Endothelial cell of umbilical vein (primary cell): Measurements from ENCODE around the gene SLC4A1AP. TPM values are rescaled to one million over a fixed set of nuclear protein-coding genes. Genes with fewer than 3 reads are reported as not detected.

ENCODE experiments used
- BruUV-seq: library from RNA; stranded (reverse); fragments of 400-500 nt; replicated peaks from 2 replicates; lab custom pipeline; 2021; lab: Mats Ljungman, UMichigan
- CTCF ChIA-PET: fragments of 300-600, 350-600 bp; sonication (Branson Sonifier 250); formaldehyde crosslinking; loops from one replicate; lab custom pipeline; 2021; ENCODE audit warnings: antibody characterized with exemption, inconsistent platforms; lab: Charles Lee
- POLR2A ChIA-PET: fragments of 300-600, 350-600 bp; sonication (Branson Sonifier 250); formaldehyde crosslinking; loops from one replicate; lab custom pipeline; 2021; ENCODE audit warnings: antibody characterized with exemption, inconsistent platforms; lab: Charles Lee
- DNase-seq: peaks from one replicate; pipeline ENCODE4 v3.0.0-alpha.2; 2011; ENCODE audit warnings: low read depth, low spot score
- FAIRE-seq: peaks from 2 replicates; lab custom pipeline; 2011; peaks lifted over from hg19 to GRCh38; lab: Jason Lieb, UNC
- H2AFZ ChIP-seq: 2 replicates; pipeline ENCODE4 v1.6.0; 2012; ENCODE audit warnings: low read depth, low read length, control low read depth, inconsistent platforms
- H3K27ac ChIP-seq: 2 replicates; pipeline ENCODE4 v1.5.1; 2011; ENCODE audit warnings: low read depth, mild to moderate bottlenecking, control low read depth, low read length, moderate library complexity; ENCODE audit not compliant: insufficient read depth
- H3K27me3 ChIP-seq, 2 experiments: 2 replicates each; pipeline versions ENCODE4 v1.6.0 to v1.6.1; 2011; ENCODE audit warnings: low read length in 2 of 2, mixed read lengths in 1 of 2; ENCODE audit not compliant: control insufficient read depth in 2 of 2, insufficient read depth in 2 of 2
- H3K36me3 ChIP-seq, 2 experiments: 2 replicates in 1 of 2; 3 replicates in 1 of 2; pipeline ENCODE4 v1.5.1; 2011; ENCODE audit warnings: low read length in 2 of 2, mild to moderate bottlenecking in 1 of 2, moderate library complexity in 1 of 2; ENCODE audit not compliant: control insufficient read depth in 2 of 2, insufficient read depth in 2 of 2; ENCODE audit errors: extremely low read depth in 1 of 2
- H3K4me1 ChIP-seq: 3 replicates; pipeline ENCODE4 v1.5.1; 2011; ENCODE audit warnings: mild to moderate bottlenecking, low read length; ENCODE audit not compliant: control insufficient read depth, insufficient read depth; ENCODE audit errors: extremely low read depth
- H3K4me2 ChIP-seq: 2 replicates; pipeline ENCODE4 v1.6.1; 2011; ENCODE audit warnings: low read length, control low read depth, mixed read lengths; ENCODE audit not compliant: insufficient read depth
- H3K4me3 ChIP-seq, 3 experiments: fragments of 200-600 bp in 1 of 3; sonication (generic), shearing (Covaris generic) in 1 of 3; replicated peaks in 1 of 3; 2 replicates each; pipeline ENCODE4 v1.5.1; 2011 to 2016; ENCODE audit warnings: control low read depth in 3 of 3, low read length in 3 of 3, mild to moderate bottlenecking in 2 of 3, inconsistent platforms in 1 of 3, low read depth in 1 of 3, moderate library complexity in 1 of 3; ENCODE audit not compliant: insufficient read depth in 1 of 3
- H3K79me2 ChIP-seq: 2 replicates; pipeline ENCODE4 v1.6.0; 2012; ENCODE audit warnings: low read length, inconsistent platforms; ENCODE audit not compliant: control insufficient read depth, insufficient read depth
- H3K9ac ChIP-seq: replicated peaks from 2 replicates; pipeline ENCODE3; 2011; ENCODE audit warnings: low read length, control low read depth; ENCODE audit not compliant: insufficient read depth; ENCODE audit errors: extremely low read depth
- H3K9me1 ChIP-seq: replicated peaks from 3 replicates; pipeline ENCODE4 v1.6.0; 2011; ENCODE audit warnings: mild to moderate bottlenecking, low read length; ENCODE audit not compliant: control insufficient read depth, insufficient read depth; ENCODE audit errors: extremely low read depth
- H3K9me3 ChIP-seq: replicated peaks from 2 replicates; pipeline ENCODE4 v1.5.1; 2012; ENCODE audit warnings: low read length, inconsistent platforms; ENCODE audit not compliant: control insufficient read depth, insufficient read depth
- H4K20me1 ChIP-seq: replicated peaks from 2 replicates; pipeline ENCODE3; 2011; ENCODE audit warnings: mild to moderate bottlenecking, low read length; ENCODE audit not compliant: control insufficient read depth, insufficient read depth; ENCODE audit errors: extremely low read depth
- EZH2 ChIP-seq: IDR thresholded peaks from 2 replicates; pipeline ENCODE4 v1.6.1; 2012; ENCODE audit warnings: borderline replicate concordance, low read depth, mild to moderate bottlenecking, moderate library complexity, low read length, inconsistent platforms; ENCODE audit not compliant: severe bottlenecking
- JUN ChIP-seq: IDR thresholded peaks from 2 replicates; pipeline ENCODE4 v1.6.1; 2011; ENCODE audit warnings: borderline replicate concordance, low read depth; ENCODE audit not compliant: insufficient read length, insufficient read depth
- MYC ChIP-seq: IDR thresholded peaks from one replicate; pipeline ENCODE4 v1.6.1; 2011; ENCODE audit warnings: mild to moderate bottlenecking, low read depth, low read length
- POLR2A ChIP-seq: IDR thresholded peaks from 2 replicates; pipeline ENCODE4 v1.6.1; 2012; ENCODE audit warnings: low read depth, mild to moderate bottlenecking, control low read depth, low read length
- POLR2AphosphoS5 ChIP-seq: IDR thresholded peaks from 2 replicates; pipeline ENCODE4 v1.6.1; 2012; ENCODE audit warnings: low read depth, mild to moderate bottlenecking, control low read depth, low read length, moderate library complexity; ENCODE audit not compliant: insufficient read depth
- dilution Hi-C: fragments of 300-500 bp; cut with MboI; formaldehyde crosslinking; loops from one replicate; pipeline ENCODE4 v1.15.0; 2019; ENCODE audit warnings: low sequenced_read_pairs; ENCODE audit not compliant: extremely low pct_ligation_motif_present
- intact Hi-C: fragments of 100-400 bp; cut with micrococcal nuclease; formaldehyde crosslinking; loops from one replicate; pipeline ENCODE4 v1.10.0; 2022
- polyA plus RNA-seq, 4 experiments: library from polyadenylated mRNA; depleted of rRNA in 3 of 4; stranded (reverse) in 3 of 4; unstranded in 1 of 4; fragments of >200 nt; gene quantifications; 2 replicates each; pipeline versions ENCODE4 v1.2.1 to v1.2.3, GENCODE V29; 2011 to 2012; ENCODE audit warnings: missing spikeins in 1 of 4
- total RNA-seq: library from RNA; stranded (reverse); gene quantifications from 2 replicates; pipeline ENCODE4 v1.2.3, GENCODE V29; 2021
- TF ChIP-seq, protein P1 (sequence below), 2 donors: IDR thresholded peaks; 1 replicate in 1 of 2; 2 replicates in 1 of 2; pipeline ENCODE4 v1.5.1; 2011; ENCODE audit warnings: low read length in 2 of 2, mild to moderate bottlenecking in 2 of 2, moderate library complexity in 2 of 2, control low read depth in 1 of 2, inconsistent platforms in 1 of 2, low read depth in 1 of 2; ENCODE audit not compliant: insufficient read depth in 1 of 2; ENCODE audit errors: extremely low read depth in 1 of 2
- TF ChIP-seq, protein P2 (sequence below): IDR thresholded peaks from 2 replicates; pipeline ENCODE4 v1.6.1; 2011; ENCODE audit not compliant: insufficient read depth, insufficient read length

Gene SLC4A1AP
- total and polyA plus RNA-seq, 2 donors (not counting 3 experiments of a cell fraction or from before 2014, with no cell fraction given), result 9.5 to 28.4 TPM

DNA sequence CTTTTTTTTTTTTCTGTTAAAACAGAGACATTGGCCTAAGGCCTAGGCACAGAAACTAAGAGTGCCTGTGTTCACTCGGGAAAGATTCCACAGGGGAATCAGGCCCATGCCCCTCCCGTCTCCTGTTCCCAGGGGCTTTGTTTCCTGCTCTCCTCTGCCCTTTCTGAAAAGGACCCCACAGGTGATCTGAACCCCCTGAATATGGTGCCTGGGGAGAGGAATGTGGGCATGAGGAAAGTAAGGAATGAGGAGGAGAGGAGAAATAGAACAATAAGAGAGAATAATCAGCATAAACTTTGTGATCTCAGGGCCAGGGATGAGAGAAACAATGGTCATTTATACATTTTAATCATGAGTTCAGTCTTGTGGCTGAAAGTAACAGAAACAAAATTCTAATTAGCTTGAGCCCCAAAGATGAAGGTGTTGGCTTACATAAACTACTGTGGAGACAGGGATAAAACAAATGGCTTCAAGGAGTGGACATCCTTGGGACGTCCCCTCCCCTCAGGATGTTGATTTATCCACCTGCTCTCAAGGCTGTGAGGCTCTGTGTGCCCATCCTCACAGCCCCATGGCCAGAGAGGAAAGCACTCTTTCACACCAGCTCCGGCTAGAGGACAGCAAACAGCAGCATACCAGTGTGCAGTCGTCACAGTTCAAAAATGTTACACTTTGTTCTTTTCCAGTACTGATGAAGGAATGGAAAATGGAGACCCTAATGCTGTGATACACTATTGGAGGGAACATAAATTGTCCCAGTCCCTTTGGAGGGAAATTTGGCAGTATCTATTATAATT, 61.4 kb downstream of the SLC4A1AP start:
- ChIA-PET CTCF (interaction anchor here (0.7 to 2.7 kb wide), 8 partner anchors 12 to 728 kb away, joined by 3 to 17 read pairs (median 4); no protein-coding TSS in a partner anchor), POLR2A (no interaction called here)
- no peaks in the 10 kb centered on the region for H3K27me3 ChIP-seq
- H3K9ac ChIP-seq, result no peak overlapping the region
- no peak overlapping the region for H3K4me3 ChIP-seq
- no peaks in the 10 kb centered on the region for H3K9me1 ChIP-seq
- dilution Hi-C loops (loop anchor here (25.0 kb wide), 1 partner anchor 687 kb away; no protein-coding TSS in a partner anchor), intact Hi-C loops (no loop called here)
- no peak for DNase-seq
- H4K20me1 ChIP-seq, result no peaks in the 10 kb centered on the region
- no TSS peak for BruUV-seq
- H3K4me1 ChIP-seq, result peaks cover 13% of the 10 kb centered on the region
- no peak overlapping the region for H3K4me2 ChIP-seq
- no peaks in the 10 kb centered on the region for H3K79me2 ChIP-seq
- no peaks in the 10 kb centered on the region for H3K9me3 ChIP-seq
- FAIRE-seq, result no peak
- H3K27ac ChIP-seq, result no peak overlapping the region
- no peaks in the 10 kb centered on the region for H3K36me3 ChIP-seq
- TF ChIP-seq EZH2 (no peak), POLR2AphosphoS5 (no peak), MYC (no peak), POLR2A (no peak), JUN (no peak)
- TF ChIP-seq, protein P1, sequence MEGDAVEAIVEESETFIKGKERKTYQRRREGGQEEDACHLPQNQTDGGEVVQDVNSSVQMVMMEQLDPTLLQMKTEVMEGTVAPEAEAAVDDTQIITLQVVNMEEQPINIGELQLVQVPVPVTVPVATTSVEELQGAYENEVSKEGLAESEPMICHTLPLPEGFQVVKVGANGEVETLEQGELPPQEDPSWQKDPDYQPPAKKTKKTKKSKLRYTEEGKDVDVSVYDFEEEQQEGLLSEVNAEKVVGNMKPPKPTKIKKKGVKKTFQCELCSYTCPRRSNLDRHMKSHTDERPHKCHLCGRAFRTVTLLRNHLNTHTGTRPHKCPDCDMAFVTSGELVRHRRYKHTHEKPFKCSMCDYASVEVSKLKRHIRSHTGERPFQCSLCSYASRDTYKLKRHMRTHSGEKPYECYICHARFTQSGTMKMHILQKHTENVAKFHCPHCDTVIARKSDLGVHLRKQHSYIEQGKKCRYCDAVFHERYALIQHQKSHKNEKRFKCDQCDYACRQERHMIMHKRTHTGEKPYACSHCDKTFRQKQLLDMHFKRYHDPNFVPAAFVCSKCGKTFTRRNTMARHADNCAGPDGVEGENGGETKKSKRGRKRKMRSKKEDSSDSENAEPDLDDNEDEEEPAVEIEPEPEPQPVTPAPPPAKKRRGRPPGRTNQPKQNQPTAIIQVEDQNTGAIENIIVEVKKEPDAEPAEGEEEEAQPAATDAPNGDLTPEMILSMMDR (IDR thresholded peaks at IDR 0.05; ENCODE audit: extremely low read depth in 1 of 2, insufficient read depth in 1 of 2, low read depth in 1 of 2, low read length in 2 of 2), result no peak
- TF ChIP-seq, protein P2, sequence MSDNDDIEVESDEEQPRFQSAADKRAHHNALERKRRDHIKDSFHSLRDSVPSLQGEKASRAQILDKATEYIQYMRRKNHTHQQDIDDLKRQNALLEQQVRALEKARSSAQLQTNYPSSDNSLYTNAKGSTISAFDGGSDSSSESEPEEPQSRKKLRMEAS, result no peak
- peak overlapping the region; percentile 0 for H2AFZ ChIP-seq
